Measurements from ENCODE around the gene PRDM12.

PRDM12 gene

DNA sequence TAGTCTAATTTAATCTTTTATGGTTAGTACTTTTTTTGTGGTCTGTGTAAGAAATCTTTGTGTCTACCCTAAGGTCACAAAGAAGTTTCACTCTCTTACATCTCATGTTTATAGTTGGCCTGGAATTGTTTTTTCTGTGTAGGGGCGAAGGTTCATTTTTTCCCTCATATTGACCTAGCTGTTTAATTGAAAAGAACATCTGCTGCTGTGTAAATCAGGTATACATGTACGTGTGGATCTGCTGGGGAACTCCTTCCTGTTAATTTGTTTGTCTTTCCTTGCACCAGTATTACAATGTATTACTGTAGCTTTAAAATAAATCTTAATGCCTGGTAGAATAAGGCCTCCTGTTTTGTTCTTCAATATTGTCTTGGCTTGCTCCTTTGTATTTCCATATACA lies 67.0 kb downstream of the PRDM12 start:
- Histone ChIP-seq H3K4me3 (replicated peaks; ENCODE audit: low read depth, low read length) (no peak overlapping the region), H3K36me3 (ENCODE audit: control insufficient read depth, insufficient read depth, low read length) (no peaks in the 10 kb centered on the region), H3K27me3 (replicated peaks; ENCODE audit: control insufficient read depth, insufficient read depth, low read length) (no peaks in the 10 kb centered on the region)
- no peak for DNase-seq (ENCODE audit: extremely low read depth, insufficient read length)
- TF ChIP-seq, protein P1, sequence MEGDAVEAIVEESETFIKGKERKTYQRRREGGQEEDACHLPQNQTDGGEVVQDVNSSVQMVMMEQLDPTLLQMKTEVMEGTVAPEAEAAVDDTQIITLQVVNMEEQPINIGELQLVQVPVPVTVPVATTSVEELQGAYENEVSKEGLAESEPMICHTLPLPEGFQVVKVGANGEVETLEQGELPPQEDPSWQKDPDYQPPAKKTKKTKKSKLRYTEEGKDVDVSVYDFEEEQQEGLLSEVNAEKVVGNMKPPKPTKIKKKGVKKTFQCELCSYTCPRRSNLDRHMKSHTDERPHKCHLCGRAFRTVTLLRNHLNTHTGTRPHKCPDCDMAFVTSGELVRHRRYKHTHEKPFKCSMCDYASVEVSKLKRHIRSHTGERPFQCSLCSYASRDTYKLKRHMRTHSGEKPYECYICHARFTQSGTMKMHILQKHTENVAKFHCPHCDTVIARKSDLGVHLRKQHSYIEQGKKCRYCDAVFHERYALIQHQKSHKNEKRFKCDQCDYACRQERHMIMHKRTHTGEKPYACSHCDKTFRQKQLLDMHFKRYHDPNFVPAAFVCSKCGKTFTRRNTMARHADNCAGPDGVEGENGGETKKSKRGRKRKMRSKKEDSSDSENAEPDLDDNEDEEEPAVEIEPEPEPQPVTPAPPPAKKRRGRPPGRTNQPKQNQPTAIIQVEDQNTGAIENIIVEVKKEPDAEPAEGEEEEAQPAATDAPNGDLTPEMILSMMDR (IDR thresholded peaks at IDR 0.05; ENCODE audit: insufficient read depth, low read length, poor library complexity, severe bottlenecking) = no peak

- TF ChIP-seq, protein P1 (IDR thresholded peaks at IDR 0.05; ENCODE audit: insufficient read depth, low read length, poor library complexity, severe bottlenecking) = no peak
- Histone ChIP-seq H3K27me3 (replicated peaks; ENCODE audit: control insufficient read depth, insufficient read depth, low read length) (no peaks in the 10 kb centered on the region), H3K36me3 (ENCODE audit: control insufficient read depth, insufficient read depth, low read length) (no peaks in the 10 kb centered on the region), H3K4me3 (replicated peaks; ENCODE audit: low read depth, low read length) (no peak overlapping the region)
- no peak for DNase-seq (ENCODE audit: extremely low read depth, insufficient read length)
Measured at GRCh38 chr9:130732136-130732535, 67.7 kb downstream of the PRDM12 start.

All from GM06990 (cell line).